ENCODE results near the gene LRRC10B.

Gene LRRC10B

DNA sequence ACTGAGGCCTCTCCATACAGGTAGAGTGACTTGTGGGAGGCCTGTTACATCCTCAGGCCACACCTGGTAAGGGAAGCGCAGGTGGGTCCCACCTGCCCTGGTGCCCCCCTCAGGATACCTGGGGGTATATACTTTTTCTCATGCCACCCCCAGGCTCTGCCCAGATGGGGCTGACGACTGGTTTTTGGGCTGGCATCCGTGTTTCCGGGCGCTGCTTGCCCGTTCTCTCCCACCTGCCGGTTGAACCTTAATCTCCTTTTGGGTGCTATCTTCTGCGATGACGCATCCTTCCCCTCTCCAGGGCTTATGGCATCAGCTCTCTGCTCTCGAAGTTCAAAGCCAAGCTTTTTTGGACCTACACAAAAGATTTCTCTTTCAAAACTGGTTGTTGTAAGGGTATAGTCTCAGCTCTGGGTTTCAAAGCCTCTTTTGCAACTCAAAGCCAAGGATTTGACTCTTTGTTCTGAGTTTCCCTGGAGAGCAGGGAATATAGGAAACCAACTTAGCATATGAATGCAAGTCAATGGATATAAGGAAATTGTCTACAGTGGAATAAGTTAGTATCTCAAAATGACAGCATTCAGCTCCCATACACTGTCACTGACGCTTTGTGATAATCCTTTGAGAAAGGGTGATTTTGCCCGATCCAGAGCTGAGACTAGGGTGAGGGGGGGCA is 8.6 kb upstream of the LRRC10B start:
- Histone ChIP-seq H3K9me3 (ENCODE audit: control insufficient read depth, low read length) (no peaks in the 10 kb centered on the region), H2AFZ (no peak overlapping the region), H3K4me2 (ENCODE audit: low read length) (no peak overlapping the region), H3K9ac (no peak overlapping the region), H3K36me3 (ENCODE audit: control insufficient read depth, insufficient read depth, low read length) (no peaks in the 10 kb centered on the region), H3K27ac (no peak overlapping the region), H3K79me2 (no peaks in the 10 kb centered on the region), H3K27me3 (ENCODE audit: control insufficient read depth, insufficient read depth, low read length) (no peaks in the 10 kb centered on the region), H3K4me1 (peaks cover 6% of the 10 kb centered on the region), H3K4me3 (ENCODE audit: low read depth, low read length) (no peak overlapping the region)
- TF ChIP-seq, protein P1, sequence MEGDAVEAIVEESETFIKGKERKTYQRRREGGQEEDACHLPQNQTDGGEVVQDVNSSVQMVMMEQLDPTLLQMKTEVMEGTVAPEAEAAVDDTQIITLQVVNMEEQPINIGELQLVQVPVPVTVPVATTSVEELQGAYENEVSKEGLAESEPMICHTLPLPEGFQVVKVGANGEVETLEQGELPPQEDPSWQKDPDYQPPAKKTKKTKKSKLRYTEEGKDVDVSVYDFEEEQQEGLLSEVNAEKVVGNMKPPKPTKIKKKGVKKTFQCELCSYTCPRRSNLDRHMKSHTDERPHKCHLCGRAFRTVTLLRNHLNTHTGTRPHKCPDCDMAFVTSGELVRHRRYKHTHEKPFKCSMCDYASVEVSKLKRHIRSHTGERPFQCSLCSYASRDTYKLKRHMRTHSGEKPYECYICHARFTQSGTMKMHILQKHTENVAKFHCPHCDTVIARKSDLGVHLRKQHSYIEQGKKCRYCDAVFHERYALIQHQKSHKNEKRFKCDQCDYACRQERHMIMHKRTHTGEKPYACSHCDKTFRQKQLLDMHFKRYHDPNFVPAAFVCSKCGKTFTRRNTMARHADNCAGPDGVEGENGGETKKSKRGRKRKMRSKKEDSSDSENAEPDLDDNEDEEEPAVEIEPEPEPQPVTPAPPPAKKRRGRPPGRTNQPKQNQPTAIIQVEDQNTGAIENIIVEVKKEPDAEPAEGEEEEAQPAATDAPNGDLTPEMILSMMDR (IDR thresholded peaks at IDR 0.05): no peak

DNA sequence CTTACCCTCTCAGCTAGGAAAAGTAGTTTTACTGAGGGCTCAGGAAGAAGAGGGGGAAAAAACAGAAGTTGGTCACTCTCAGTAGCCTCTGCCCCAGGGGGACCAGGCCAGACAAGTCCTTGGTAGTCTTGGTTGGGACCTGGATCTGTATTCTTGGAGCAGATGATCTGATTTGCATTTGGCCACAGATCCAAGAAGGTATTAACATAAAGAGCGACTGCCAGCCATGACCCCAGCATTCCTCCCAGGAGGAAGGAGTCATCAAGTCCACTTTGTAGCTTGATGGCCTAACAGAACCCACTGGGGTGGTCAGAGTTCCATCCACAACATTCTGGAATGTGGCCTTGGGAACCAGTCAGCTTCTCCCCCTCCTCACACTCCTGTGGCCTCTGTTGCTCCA is 6.0 kb upstream of the LRRC10B start:
- H3K79me2 ChIP-seq: no peaks in the 10 kb centered on the region
- no peaks in the 10 kb centered on the region for H3K9me3 ChIP-seq (ENCODE audit: control insufficient read depth, low read length)
- no peak overlapping the region for H3K9ac ChIP-seq
- H3K27me3 ChIP-seq (ENCODE audit: control insufficient read depth, insufficient read depth, low read length): no peaks in the 10 kb centered on the region
- no peak overlapping the region for H2AFZ ChIP-seq
- no peaks in the 10 kb centered on the region for H3K36me3 ChIP-seq (ENCODE audit: control insufficient read depth, insufficient read depth, low read length)
- no peak overlapping the region for H3K4me3 ChIP-seq (ENCODE audit: low read depth, low read length)
- no peak overlapping the region for H3K4me2 ChIP-seq (ENCODE audit: low read length)
- no peak overlapping the region for H3K27ac ChIP-seq
- TF ChIP-seq, protein P1 (IDR thresholded peaks at IDR 0.05): no peak
- no peaks in the 10 kb centered on the region for H3K4me1 ChIP-seq

DNA sequence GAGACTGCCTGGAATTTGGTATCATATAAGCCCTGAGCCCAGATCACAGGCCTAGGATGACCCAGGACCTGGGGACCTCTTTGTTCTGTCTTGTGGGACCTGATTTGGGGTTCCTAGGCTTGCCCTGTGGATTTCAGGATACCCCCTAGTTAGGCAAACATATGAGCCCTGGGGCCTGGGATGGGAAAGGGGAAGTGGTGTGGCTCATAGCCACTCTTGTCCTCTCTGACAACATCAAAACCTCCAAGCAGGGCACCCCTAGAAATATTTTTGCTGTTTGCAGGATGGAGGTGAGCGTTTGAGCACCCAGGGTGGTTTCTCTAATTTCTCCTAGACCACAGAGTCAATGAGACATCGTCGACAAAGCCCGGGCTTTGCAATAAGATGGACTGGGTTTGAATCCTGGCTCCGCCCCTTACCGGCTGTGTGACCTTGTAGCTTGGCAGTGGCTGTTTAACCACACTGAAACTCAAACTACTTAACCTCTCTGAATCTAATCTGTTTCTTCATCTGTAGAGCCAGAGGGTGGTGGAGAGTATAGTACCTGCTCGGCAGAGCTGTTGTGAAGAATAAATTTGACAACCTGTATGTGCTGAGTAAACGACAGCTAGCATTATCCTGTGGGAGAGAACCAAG is 5.3 kb upstream of the LRRC10B start:
- no peaks in the 10 kb centered on the region for H3K9me3 ChIP-seq (ENCODE audit: control insufficient read depth, low read length)
- TF ChIP-seq, protein P1 (IDR thresholded peaks at IDR 0.05): no peak

DNA sequence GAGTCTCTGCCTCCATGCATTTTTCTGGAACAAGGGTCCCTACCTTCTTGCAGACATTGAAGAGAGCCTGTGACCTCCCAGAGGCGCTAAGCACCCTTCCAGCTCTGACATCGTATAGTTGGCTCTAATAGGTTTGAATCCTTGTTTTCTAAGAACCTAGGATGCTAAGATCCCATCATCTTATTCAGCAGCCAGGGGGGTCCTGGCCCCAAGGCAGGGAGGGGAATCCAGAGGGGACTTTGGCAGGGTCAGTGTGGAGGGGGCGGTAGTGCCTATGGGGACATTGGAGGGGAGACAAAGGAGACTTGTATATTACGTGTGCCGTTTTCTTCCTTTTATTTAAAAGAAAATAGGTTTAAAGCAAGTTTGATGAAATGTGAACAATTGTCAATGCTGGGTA is 3.4 kb upstream of the LRRC10B start:
- Histone ChIP-seq H3K79me2 (no peaks in the 10 kb centered on the region), H3K9me3 (ENCODE audit: control insufficient read depth, low read length) (no peaks in the 10 kb centered on the region), H3K4me2 (ENCODE audit: low read length) (no peak overlapping the region), H3K4me3 (ENCODE audit: low read depth, low read length) (no peak overlapping the region), H3K36me3 (ENCODE audit: control insufficient read depth, insufficient read depth, low read length) (no peaks in the 10 kb centered on the region), H3K27me3 (ENCODE audit: control insufficient read depth, insufficient read depth, low read length) (no peaks in the 10 kb centered on the region), H3K9ac (no peak overlapping the region), H2AFZ (no peak overlapping the region), H3K4me1 (peaks cover 3% of the 10 kb centered on the region), H3K27ac (no peak overlapping the region)
- TF ChIP-seq, protein P1 (IDR thresholded peaks at IDR 0.05): no peak

More for the DNA sequence above, 5.3 kb upstream of the LRRC10B start:
- H3K9ac ChIP-seq: no peak overlapping the region
- H3K4me3 ChIP-seq (ENCODE audit: low read depth, low read length): no peak overlapping the region
- H3K4me1 ChIP-seq: peaks cover 2% of the 10 kb centered on the region
- H2AFZ ChIP-seq: no peak overlapping the region
- H3K79me2 ChIP-seq: no peaks in the 10 kb centered on the region
- no peak overlapping the region for H3K27ac ChIP-seq
- H3K36me3 ChIP-seq (ENCODE audit: control insufficient read depth, insufficient read depth, low read length): no peaks in the 10 kb centered on the region
- no peaks in the 10 kb centered on the region for H3K27me3 ChIP-seq (ENCODE audit: control insufficient read depth, insufficient read depth, low read length)
- H3K4me2 ChIP-seq (ENCODE audit: low read length): no peak overlapping the region

Data from parathyroid adenoma (tissue), 2 donors.